Stimulated activated CD8-positive, alpha-beta memory T cell treated with anti-CD3 and anti-CD28 coated beads, Interleukin-7, amount 100 ng/mL, for 48 hours (primary cell): ENCODE data around the gene TMEM184A.

Source experiments
- DNase-seq, 2 donors: peaks; one replicate each; pipeline ENCODE4 v3.0.0-alpha.2; 2020; ENCODE audit warnings: low read depth in 1 of 2; ENCODE audit errors: extremely low read depth in 1 of 2

TMEM184A gene

DNA sequence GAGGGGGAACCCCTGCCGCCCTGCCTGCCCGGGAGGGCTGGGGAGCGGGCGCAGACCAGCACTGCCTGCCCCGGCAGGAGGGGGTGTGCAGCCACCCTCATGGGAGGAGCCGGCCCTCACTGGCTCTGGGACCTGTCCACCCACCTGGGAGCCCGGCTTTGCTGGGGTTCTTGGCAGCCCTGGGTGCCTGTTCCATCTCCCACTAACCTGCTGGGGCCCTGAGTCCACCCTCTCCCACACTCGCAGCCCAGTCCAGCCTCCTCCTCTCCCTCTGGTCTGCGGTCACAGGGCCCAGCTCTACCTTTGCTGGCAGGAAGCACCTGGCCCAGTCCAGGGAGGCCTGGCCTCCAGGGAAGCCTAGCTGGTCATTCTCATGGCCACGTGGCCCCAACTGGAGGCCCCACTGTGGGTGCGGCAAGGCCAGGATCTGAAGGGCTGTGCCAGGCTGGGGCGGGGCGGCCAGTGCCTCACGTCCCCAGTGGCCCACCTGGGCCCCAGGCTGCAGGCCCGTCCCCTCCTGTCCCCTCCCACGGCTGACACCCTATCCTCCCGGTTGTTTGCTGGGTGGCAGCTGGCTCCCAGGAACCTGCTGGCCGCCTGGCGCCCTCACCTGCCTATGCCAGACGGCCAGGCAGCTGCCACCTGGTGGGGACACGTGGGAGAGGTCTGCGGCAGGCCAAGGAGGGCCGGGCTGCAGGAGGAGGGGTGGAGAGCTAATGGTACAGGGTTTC lies at the start of gene TMEM184A:
TMEM184A (minus strand) TSS at position 393 of the 731 bp plus-strand sequence. CDS start 721 bp downstream, outside the sequence.
- peak in 1 of 2 donors; percentile 24 for DNase-seq

GRCh38 chr7:1604383-1604782 lies 48.4 kb upstream of the TMEM184A start:
- DNase-seq: no peak

DNA sequence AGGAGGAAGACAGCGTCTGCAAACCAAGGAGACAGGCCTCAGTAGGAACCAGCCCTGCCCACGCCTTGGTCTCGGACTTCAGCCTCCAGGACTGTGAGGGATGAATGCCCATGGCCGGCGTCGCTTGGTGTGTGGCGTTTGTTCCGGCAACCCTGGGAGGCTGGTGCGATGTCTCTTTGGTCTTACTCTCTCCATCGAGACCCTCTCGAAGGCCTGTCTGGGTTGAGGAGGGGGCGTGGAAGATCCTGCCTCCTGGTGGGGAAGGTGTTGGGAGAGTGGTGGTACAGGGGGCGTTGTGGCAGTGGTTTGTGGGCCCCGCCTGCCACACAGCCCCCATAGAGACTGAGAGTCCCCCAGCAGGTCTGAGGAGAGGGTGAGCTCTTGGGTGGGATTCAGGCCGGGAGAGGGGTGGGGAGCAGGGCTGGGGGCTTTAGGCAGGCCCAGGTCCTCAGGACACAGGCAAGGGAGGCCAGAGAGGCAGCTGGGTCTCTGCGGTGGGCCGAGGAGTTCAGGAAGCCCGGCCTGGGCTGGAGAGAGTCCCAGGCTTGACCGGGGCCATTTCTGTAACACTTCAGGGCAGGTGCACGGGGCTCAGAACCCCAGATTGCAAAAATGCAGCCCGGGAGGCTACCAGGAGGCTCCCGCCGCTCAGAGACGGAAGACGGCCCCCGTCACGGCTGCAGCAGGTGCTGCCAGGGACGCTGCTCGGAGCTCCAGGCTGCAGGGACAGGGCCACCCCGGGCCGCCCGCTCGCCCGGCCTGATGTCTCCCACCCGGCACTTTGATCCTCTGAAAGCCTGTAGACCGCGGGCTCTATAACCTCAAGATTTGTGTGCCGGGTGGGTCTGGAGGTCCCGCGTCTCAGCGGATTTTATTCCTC lies 47.6 kb upstream of the TMEM184A start:
- no peak for DNase-seq

DNA sequence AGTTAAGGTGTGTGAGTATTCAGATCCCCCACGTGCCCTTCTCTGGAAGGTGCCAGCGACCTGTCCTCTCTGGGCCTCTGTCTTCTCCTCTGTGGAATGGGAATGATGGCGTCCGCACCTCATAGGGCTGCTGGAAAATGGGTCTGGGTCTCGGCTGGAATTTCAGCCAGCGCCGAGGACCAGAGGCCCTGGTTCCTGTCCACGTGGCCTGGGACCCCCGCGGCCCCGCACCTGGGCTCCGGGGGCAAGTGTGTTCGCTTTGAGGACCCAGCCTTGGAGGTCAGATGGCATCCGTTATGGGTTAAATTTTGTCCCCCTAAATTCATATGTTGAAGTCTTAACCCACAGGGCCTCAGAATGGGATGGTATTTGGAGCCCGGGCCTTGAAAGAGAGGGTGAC lies 46.4 kb upstream of the TMEM184A start:
- DNase-seq: no peak

- no peak for DNase-seq
These were observed 46.0 kb upstream of the TMEM184A start for GRCh38 chr7:1601956-1602355.

DNA sequence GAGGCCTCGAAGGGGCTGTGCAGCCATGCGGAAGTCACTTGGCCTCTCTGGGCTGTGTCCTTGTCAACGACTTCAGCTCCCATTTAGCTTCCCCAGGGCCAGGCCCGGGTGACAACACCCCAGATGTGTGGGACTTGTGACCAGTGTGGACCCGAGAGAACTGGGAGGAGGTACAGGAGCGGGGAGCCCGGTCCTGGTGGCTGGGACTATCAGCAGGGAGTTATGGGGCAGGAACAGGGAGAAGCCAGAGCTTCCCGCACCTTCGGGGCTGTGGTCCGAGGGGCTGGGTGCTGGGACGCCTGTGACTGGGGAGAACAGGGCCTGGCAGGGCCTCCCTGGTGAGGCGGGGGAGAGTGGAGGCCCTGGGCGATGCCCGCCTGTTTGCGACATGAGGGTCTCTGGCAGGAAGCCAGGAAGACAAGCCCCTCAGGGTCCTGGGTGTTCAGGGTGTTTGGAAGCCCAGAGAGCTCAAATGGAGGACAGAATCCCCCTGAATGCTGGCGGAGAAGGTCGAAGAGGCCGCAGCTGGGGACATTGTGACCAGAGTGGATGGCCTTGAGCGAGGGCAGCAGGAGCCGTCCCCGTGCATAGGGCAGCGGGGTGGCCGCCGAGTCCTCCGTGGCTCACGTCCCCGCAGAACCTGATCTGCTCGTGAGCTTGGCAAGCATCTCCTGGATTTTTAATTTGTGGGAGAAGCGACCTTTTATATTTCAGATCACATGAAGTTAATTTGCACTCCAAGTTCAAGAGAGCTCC lies 43.8 kb upstream of the TMEM184A start:
- no peak for DNase-seq

DNA sequence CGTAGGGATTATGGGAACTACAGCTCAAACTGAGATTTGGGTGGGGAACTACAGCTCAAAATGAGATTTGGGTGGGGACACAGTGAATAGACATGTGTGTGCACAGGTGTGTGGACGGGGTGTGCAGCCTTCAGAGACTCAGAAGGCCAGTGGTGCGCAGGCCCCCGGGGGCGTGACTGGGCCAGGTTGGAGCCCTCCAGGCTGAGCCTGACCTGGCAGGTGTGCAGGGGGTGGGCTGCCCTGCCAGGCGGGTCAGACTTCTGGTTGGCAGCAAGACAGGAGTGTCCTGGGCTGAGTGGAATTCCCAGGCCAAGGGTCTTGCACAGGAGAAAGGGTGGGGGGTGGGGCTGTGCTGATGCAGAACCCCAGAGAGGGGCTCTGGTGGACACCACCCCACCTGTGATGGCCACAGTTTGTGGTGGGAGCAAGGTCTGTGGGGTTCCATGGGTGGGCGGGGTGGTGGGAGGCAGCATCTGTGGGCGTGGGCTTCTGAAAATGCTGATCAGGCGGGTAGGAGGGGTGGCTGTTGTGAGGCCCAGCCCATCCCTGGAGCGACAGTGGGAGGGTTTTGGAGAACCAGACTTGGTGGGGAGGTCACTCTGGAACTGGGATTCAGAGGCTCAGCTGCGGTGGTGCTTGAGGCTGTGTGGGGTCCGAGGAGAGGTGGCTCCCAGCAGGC lies 43.1 kb upstream of the TMEM184A start:
- DNase-seq: no peak

GRCh38 chr7:1598286-1598685 lies 42.3 kb upstream of the TMEM184A start:
- no peak for DNase-seq

GRCh38 chr7:1597791-1598190 lies 41.8 kb upstream of the TMEM184A start:
- DNase-seq: no peak

GRCh38 chr7:1597066-1597760 lies 41.2 kb upstream of the TMEM184A start:
- no peak for DNase-seq

GRCh38 chr7:1596181-1597043 lies 40.4 kb upstream of the TMEM184A start:
- no peak for DNase-seq

GRCh38 chr7:1595636-1596035 lies 39.6 kb upstream of the TMEM184A start:
- no peak for DNase-seq

- DNase-seq: no peak
These were observed 39.0 kb upstream of the TMEM184A start for GRCh38 chr7:1595027-1595426.

GRCh38 chr7:1593904-1594421 lies 38.0 kb upstream of the TMEM184A start:
- no peak for DNase-seq

DNA sequence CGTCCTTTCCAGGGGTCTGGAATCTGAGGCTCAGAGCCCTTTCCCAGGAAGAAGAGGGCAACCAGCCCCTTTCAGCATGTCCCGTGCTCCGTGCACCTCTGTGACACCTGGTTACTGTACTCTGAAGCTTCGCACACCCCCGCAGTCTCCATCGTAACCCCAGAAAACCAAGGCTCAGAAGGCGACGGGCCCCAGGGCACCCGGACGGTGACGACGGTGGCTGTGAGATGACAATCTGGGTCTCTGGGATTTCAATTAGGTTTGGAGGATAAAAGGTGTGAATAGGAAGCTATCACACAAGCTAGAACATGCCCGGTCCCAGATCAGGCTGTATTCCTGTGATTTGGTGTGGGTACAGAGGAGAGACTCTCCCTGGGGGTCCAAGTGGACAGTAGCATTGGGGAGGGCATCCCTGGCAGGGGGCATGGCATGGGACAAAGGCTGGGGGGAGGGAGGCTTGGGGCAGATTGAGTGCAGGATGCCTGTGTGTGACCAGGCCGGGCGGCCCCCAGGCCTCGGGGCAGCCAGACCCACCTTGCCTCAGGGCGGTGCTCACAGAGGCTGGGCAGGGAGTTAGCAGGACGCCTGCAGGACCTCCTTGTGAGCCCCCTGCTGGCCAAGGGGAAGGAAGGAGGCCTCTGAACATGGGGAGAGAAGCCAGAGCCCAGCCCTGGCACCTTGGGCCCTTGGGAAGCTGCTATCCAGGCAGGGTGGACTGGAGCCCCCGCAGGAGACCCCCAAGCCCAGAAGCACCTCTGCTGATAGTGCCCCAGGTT lies 37.3 kb upstream of the TMEM184A start:
- no peak for DNase-seq

- no peak for DNase-seq
These were observed 36.4 kb upstream of the TMEM184A start for GRCh38 chr7:1592299-1592871.

DNA sequence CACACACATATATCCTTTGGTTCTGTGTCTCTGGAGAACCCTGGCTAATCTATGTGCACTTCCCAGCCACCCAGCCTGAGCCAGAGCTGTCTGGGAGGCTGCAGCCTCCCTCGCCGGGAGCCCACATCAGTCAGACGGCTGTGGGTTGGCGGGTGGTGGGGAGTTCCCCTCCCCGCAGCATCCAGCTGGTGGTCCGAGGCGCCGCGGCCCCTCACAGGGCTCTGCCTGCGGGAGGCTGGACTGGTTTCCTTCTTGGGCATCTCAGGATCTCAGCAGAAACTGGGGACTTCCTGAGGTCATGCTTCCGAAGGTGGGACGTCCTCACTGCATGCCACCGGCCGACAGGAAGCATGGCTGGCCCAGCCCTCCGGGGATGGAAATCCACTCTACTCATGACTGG lies 35.9 kb upstream of the TMEM184A start:
- no peak for DNase-seq

- DNase-seq: no peak
These were observed 35.4 kb upstream of the TMEM184A start for GRCh38 chr7:1591396-1591795.
